Cardiac muscle cell (in vitro differentiated cells and primary cell): ENCODE data around the gene CSNK2A2. TPM values are rescaled to one million over a fixed set of nuclear protein-coding genes. Genes with fewer than 3 reads are reported as not detected.

Experiments
- DNase-seq, 2 donors: peaks; one replicate each; pipeline versions ENCODE4 v3.0.0 to v3.0.0-alpha.2; 2010 to 2017; ENCODE audit warnings: low read depth in 1 of 2, low spot score in 1 of 2
- H3K27ac ChIP-seq: fragments of 200-600 bp; sonication (generic); 2 replicates; pipeline ENCODE4 v1.5.1; 2016
- H3K27me3 ChIP-seq: fragments of 200-600 bp; sonication (generic); 2 replicates; pipeline ENCODE4 v1.6.0; 2016; ENCODE audit warnings: control low read depth
- H3K36me3 ChIP-seq: fragments of 200-600 bp; sonication (generic); 2 replicates; pipeline ENCODE4 v1.5.1; 2016; ENCODE audit warnings: control low read depth
- H3K4me1 ChIP-seq: fragments of 200-600 bp; sonication (generic); 2 replicates; pipeline ENCODE4 v1.8.1; 2017; ENCODE audit warnings: low read depth, mild to moderate bottlenecking, mixed run types
- H3K4me3 ChIP-seq: fragments of 200-600 bp; sonication (generic); 2 replicates; pipeline ENCODE4 v1.5.1; 2016; ENCODE audit warnings: mild to moderate bottlenecking
- H3K9me3 ChIP-seq: fragments of 200-600 bp; sonication (generic); 2 replicates; pipeline ENCODE4 v1.5.1; 2017; ENCODE audit warnings: low read depth, mild to moderate bottlenecking, control low read depth
- CTCF ChIP-seq: IDR thresholded peaks from 2 replicates; pipeline ENCODE4 v1.5.1; 2012; ENCODE audit warnings: low read depth, mild to moderate bottlenecking, low read length
- polyA plus RNA-seq: library from polyadenylated mRNA; unstranded; fragments of >200 nt; fragmentation: Nextera tagmentation; extraction: Ambion mirVana; gene quantifications from 2 replicates; pipeline ENCODE4 v1.2.1, GENCODE V29; 2016
- total RNA-seq: library from RNA; depleted of rRNA; stranded (reverse); fragments of >200 nt; gene quantifications from 2 replicates; pipeline ENCODE4 v1.2.3, GENCODE V29; 2016

CSNK2A2 gene
- total and polyA plus RNA-seq, 2 experiments from 2014 or later: 26.7 to 44.3 TPM

GRCh38 chr16:58110571-58111301 is 87.2 kb downstream of the CSNK2A2 start:
- TF ChIP-seq CTCF: no peak
- peak; percentile 43 to 46 for DNase-seq
- Histone ChIP-seq H3K27ac (peak overlapping the region; percentile 82), H3K4me1 (peaks cover 39% of the 10 kb centered on the region), H3K9me3 (no peaks in the 10 kb centered on the region), H3K27me3 (no peaks in the 10 kb centered on the region), H3K36me3 (peaks cover 28% of the 10 kb centered on the region), H3K4me3 (no peak overlapping the region)

- DNase-seq: no peak
- Histone ChIP-seq H3K27ac (peak overlapping the region; percentile 82), H3K27me3 (no peaks in the 10 kb centered on the region), H3K4me3 (no peak overlapping the region), H3K4me1 (peaks cover 45% of the 10 kb centered on the region), H3K9me3 (no peaks in the 10 kb centered on the region), H3K36me3 (peaks cover 19% of the 10 kb centered on the region)
- no peak for TF ChIP-seq CTCF
Observed at GRCh38 chr16:58109881-58110280, 88.0 kb downstream of the CSNK2A2 start.

- H3K9me3 ChIP-seq: no peaks in the 10 kb centered on the region
- peaks cover 14% of the 10 kb centered on the region for H3K36me3 ChIP-seq
- peak overlapping the region; percentile 82 for H3K27ac ChIP-seq
- no peak for DNase-seq
- no peaks in the 10 kb centered on the region for H3K27me3 ChIP-seq
- no peak overlapping the region for H3K4me3 ChIP-seq
- H3K4me1 ChIP-seq: peaks cover 45% of the 10 kb centered on the region
- TF ChIP-seq CTCF: no peak
Observed at GRCh38 chr16:58109330-58109729, 88.6 kb downstream of the CSNK2A2 start.

Other genes with a start within 250 kb of the CSNK2A2 start
- not detected in 2 replicates for gene CNGB1, start 227.0 kb downstream of the CSNK2A2 start, total RNA-seq
- not detected in 2 replicates for gene CNGB1, start 227.0 kb downstream of the CSNK2A2 start, polyA plus RNA-seq
- 11.6 and 12.4 TPM in 2 replicates for gene ZNF319, start 197.4 kb downstream of the CSNK2A2 start, total RNA-seq
- gene ZNF319, start 197.4 kb downstream of the CSNK2A2 start, polyA plus RNA-seq: 12.3 and 13.3 TPM in 2 replicates
- 41.4 and 48.3 TPM in 2 replicates for gene USB1, start 196.7 kb downstream of the CSNK2A2 start, total RNA-seq
- 40.2 and 60.8 TPM in 2 replicates for gene USB1, start 196.7 kb downstream of the CSNK2A2 start, polyA plus RNA-seq
- gene MMP15, start 172.4 kb downstream of the CSNK2A2 start, total RNA-seq: 391 and 473 TPM in 2 replicates
- 317 and 388 TPM in 2 replicates for gene MMP15, start 172.4 kb downstream of the CSNK2A2 start, polyA plus RNA-seq
- gene CFAP20, start 68.7 kb downstream of the CSNK2A2 start, total RNA-seq: 154 and 198 TPM in 2 replicates
- gene CFAP20, start 68.7 kb downstream of the CSNK2A2 start, polyA plus RNA-seq: 118 and 137 TPM in 2 replicates
- gene PRSS54, start 96.9 kb upstream of the CSNK2A2 start, total RNA-seq: not detected in 2 replicates
- not detected in 2 replicates for gene PRSS54, start 96.9 kb upstream of the CSNK2A2 start, polyA plus RNA-seq
- gene GINS3, start 194.4 kb upstream of the CSNK2A2 start, total RNA-seq: 2.1 and 9.3 TPM in 2 replicates
- gene GINS3, start 194.4 kb upstream of the CSNK2A2 start, polyA plus RNA-seq: 2.7 and 4.2 TPM in 2 replicates